WTC11 (cell line): ENCODE results near the gene FBXO42. TPM values are rescaled to one million over a fixed set of nuclear protein-coding genes. Genes with fewer than 3 reads are reported as not detected.

ENCODE experiments used
- ATAC-seq: fragments of 200-7000 bp; cut with Tn5 transposase; 2 replicates; pipeline ENCODE4 v1.10.0; 2021; ENCODE audit warnings: mild to moderate bottlenecking, moderate library complexity
- CTCF ChIA-PET: fragments of 300-600 bp; sonication (Branson Sonifier 250); formaldehyde crosslinking; loops from one replicate; lab custom pipeline; 2021; ENCODE audit warnings: antibody characterized with exemption; lab: Charles Lee
- POLR2A ChIA-PET: fragments of 350-600 bp; sonication (Branson Sonifier 250); formaldehyde crosslinking; loops from one replicate; lab custom pipeline; 2021; ENCODE audit warnings: antibody characterized with exemption; lab: Charles Lee
- DNase-seq: peaks from one replicate; pipeline ENCODE4 v3.0.0; 2021; ENCODE audit warnings: low spot score
- H3K27ac Mint-ChIP-seq: 2 replicates; pipeline ENCODE4 v1.8.0; 2021; ENCODE audit warnings: mixed read lengths
- H3K27me3 Mint-ChIP-seq: 2 replicates; pipeline ENCODE4 v1.8.0; 2021; ENCODE audit warnings: low read depth, mild to moderate bottlenecking, moderate library complexity, mixed read lengths
- H3K36me3 Mint-ChIP-seq: 2 replicates; pipeline ENCODE4 v1.8.0; 2021; ENCODE audit warnings: mixed read lengths
- H3K4me1 Mint-ChIP-seq: 2 replicates; pipeline ENCODE4 v1.8.0; 2022; ENCODE audit warnings: mixed read lengths
- H3K4me3 Mint-ChIP-seq: 2 replicates; pipeline ENCODE4 v1.8.0; 2021; ENCODE audit warnings: mild to moderate bottlenecking, moderate library complexity, mixed read lengths
- H3K9me3 Mint-ChIP-seq: 2 replicates; pipeline ENCODE4 v1.8.0; 2021; ENCODE audit warnings: mixed read lengths
- AR ChIP-seq: fragments of 250-450 bp; sonication (Bioruptor Pico); IDR thresholded peaks from 2 replicates; pipeline ENCODE4 v1.9.0; 2021; ENCODE audit warnings: mild to moderate bottlenecking
- ARID4B ChIP-seq: sonication (generic); formaldehyde crosslinking; IDR thresholded peaks from 2 replicates; pipeline ENCODE4 v1.8.0; 2023; ENCODE audit warnings: missing genetic modification reagents, mild to moderate bottlenecking, borderline replicate concordance
- CREB1 ChIP-seq: sonication (generic); formaldehyde crosslinking; IDR thresholded peaks from 2 replicates; pipeline ENCODE4 v1.8.0; 2023; ENCODE audit warnings: mild to moderate bottlenecking, missing genetic modification reagents
- CTCF ChIP-seq: fragments of 200-600 bp; IDR thresholded peaks from 2 replicates; pipeline ENCODE4 v1.8.0; 2022; ENCODE audit warnings: antibody characterized with exemption
- EMX1 ChIP-seq: fragments of 250-450 bp; sonication (Bioruptor Pico); IDR thresholded peaks from 2 replicates; pipeline ENCODE4 v1.8.0; 2021; ENCODE audit warnings: mild to moderate bottlenecking
- ESRRA ChIP-seq: sonication (generic); formaldehyde crosslinking; IDR thresholded peaks from 2 replicates; pipeline ENCODE4 v1.8.1; 2022; ENCODE audit warnings: mild to moderate bottlenecking, missing genetic modification reagents, borderline replicate concordance
- FOXJ3 ChIP-seq: sonication (generic); formaldehyde crosslinking; IDR thresholded peaks from 2 replicates; pipeline ENCODE4 v1.9.0; 2021; ENCODE audit warnings: missing genetic modification reagents, mild to moderate bottlenecking, borderline replicate concordance
- FOXK1 ChIP-seq: sonication (generic); formaldehyde crosslinking; IDR thresholded peaks from 2 replicates; pipeline ENCODE4 v1.8.0; 2022; ENCODE audit warnings: mild to moderate bottlenecking, moderate library complexity, missing genetic modification reagents
- GRHL2 ChIP-seq: fragments of 250-450 bp; sonication (Bioruptor Pico); IDR thresholded peaks from 2 replicates; pipeline ENCODE4 v1.8.0; 2022; ENCODE audit warnings: mild to moderate bottlenecking, moderate library complexity; ENCODE audit not compliant: insufficient replicate concordance, severe bottlenecking
- IRF1 ChIP-seq: sonication (generic); formaldehyde crosslinking; IDR thresholded peaks from 2 replicates; pipeline ENCODE4 v1.8.0; 2023; ENCODE audit warnings: missing genetic modification reagents
- MAX ChIP-seq: sonication (generic); formaldehyde crosslinking; IDR thresholded peaks from 2 replicates; pipeline ENCODE4 v1.8.0; 2022; ENCODE audit warnings: mild to moderate bottlenecking, missing genetic modification reagents
- NFATC4 ChIP-seq: fragments of 250-450 bp; sonication (Bioruptor Pico); IDR thresholded peaks from 2 replicates; pipeline ENCODE4 v1.9.0; 2021; ENCODE audit warnings: mild to moderate bottlenecking
- PRRX2 ChIP-seq: fragments of 250-450 bp; sonication (Bioruptor Pico); IDR thresholded peaks from 2 replicates; pipeline ENCODE4 v1.8.0; 2021; ENCODE audit warnings: mild to moderate bottlenecking
- RELA ChIP-seq: sonication (generic); formaldehyde crosslinking; IDR thresholded peaks from 2 replicates; pipeline ENCODE4 v1.8.1; 2022; ENCODE audit warnings: missing genetic modification reagents, mild to moderate bottlenecking, borderline replicate concordance
- SMAD4 ChIP-seq: sonication (generic); formaldehyde crosslinking; IDR thresholded peaks from 2 replicates; pipeline ENCODE4 v1.8.0; 2022; ENCODE audit warnings: mild to moderate bottlenecking, missing genetic modification reagents
- SP1 ChIP-seq: sonication (generic); formaldehyde crosslinking; conservative IDR thresholded peaks from 2 replicates; pipeline ENCODE4 v1.8.1; 2022; ENCODE audit warnings: missing genetic modification reagents
- STAT6 ChIP-seq: sonication (generic); formaldehyde crosslinking; conservative IDR thresholded peaks from 2 replicates; pipeline ENCODE4 v1.8.1; 2023; ENCODE audit warnings: mild to moderate bottlenecking, low read depth, missing genetic modification reagents, moderate library complexity
- USF1 ChIP-seq: sonication (generic); formaldehyde crosslinking; IDR thresholded peaks from 2 replicates; pipeline ENCODE4 v1.8.0; 2022; ENCODE audit warnings: mild to moderate bottlenecking, missing genetic modification reagents
- ZNF121 ChIP-seq: sonication (generic); formaldehyde crosslinking; IDR thresholded peaks from 2 replicates; pipeline ENCODE4 v1.8.0; 2023; ENCODE audit warnings: missing genetic modification reagents
- ZNF138 ChIP-seq: sonication (generic); formaldehyde crosslinking; conservative IDR thresholded peaks from 2 replicates; pipeline ENCODE4 v1.8.1; 2022; ENCODE audit warnings: mild to moderate bottlenecking, moderate library complexity, missing genetic modification reagents
- ZNF416 ChIP-seq: fragments of 250-450 bp; sonication (Bioruptor Pico); IDR thresholded peaks from 2 replicates; pipeline ENCODE4 v1.9.0; 2021; ENCODE audit warnings: mild to moderate bottlenecking, inconsistent platforms
- total RNA-seq: library from RNA; stranded (reverse); gene quantifications from 3 replicates; pipeline ENCODE4 v1.2.3, GENCODE V29; 2021

The FBXO42 gene
- total RNA-seq, 1 experiment from 2014 or later, result 17.5 TPM

- ChIA-PET POLR2A (no interaction called here), CTCF (no interaction called here)
- no peaks in the 10 kb centered on the region for H3K9me3 Mint-ChIP-seq
- no peaks in the 10 kb centered on the region for H3K27me3 Mint-ChIP-seq
- peaks cover 8% of the 10 kb centered on the region for H3K4me1 Mint-ChIP-seq
- TF ChIP-seq AR (CRISPR knock-in tag), result no peak
- no peak for TF ChIP-seq ESRRA (CRISPR knock-in tag)
- no peak for TF ChIP-seq ZNF416 (CRISPR knock-in tag)
- no peak for TF ChIP-seq EMX1 (CRISPR knock-in tag)
- no peak for TF ChIP-seq FOXJ3
- TF ChIP-seq PRRX2 (CRISPR knock-in tag), result no peak
- TF ChIP-seq CTCF, result no peak
- TF ChIP-seq GRHL2, result no peak
- no peak for TF ChIP-seq ARID4B
- TF ChIP-seq ZNF138, result no peak
- TF ChIP-seq SMAD4, result no peak
- H3K4me3 Mint-ChIP-seq, result no peak overlapping the region
- H3K27ac Mint-ChIP-seq, result no peak overlapping the region
- DNase-seq (no peak), ATAC-seq (no peak)
- peaks cover 14% of the 10 kb centered on the region for H3K36me3 Mint-ChIP-seq
Observed at GRCh38 chr1:16293538-16293937, 58.7 kb downstream of the FBXO42 start.

- Mint-ChIP-seq H3K27ac (no peak overlapping the region), H3K27me3 (no peaks in the 10 kb centered on the region), H3K4me1 (peaks cover 8% of the 10 kb centered on the region), H3K4me3 (no peak overlapping the region), H3K36me3 (peaks cover 16% of the 10 kb centered on the region), H3K9me3 (no peaks in the 10 kb centered on the region)
- POLR2A ChIA-PET, result no interaction called here
- CTCF ChIA-PET, result no interaction called here
- DNase-seq, result no peak
- no peak for ATAC-seq
- no peak for TF ChIP-seq EMX1 (CRISPR knock-in tag)
- no peak for TF ChIP-seq MAX
- TF ChIP-seq CREB1 (CRISPR knock-in tag), result no peak
- no peak for TF ChIP-seq SP1 (CRISPR knock-in tag)
- no peak for TF ChIP-seq AR (CRISPR knock-in tag)
- TF ChIP-seq USF1, result no peak
- no peak for TF ChIP-seq NFATC4
- TF ChIP-seq RELA (CRISPR knock-in tag), result no peak
- TF ChIP-seq ZNF121 (CRISPR knock-in tag), result no peak
- no peak for TF ChIP-seq IRF1
- no peak for TF ChIP-seq STAT6 (CRISPR knock-in tag)
- TF ChIP-seq FOXK1, result no peak
Observed at GRCh38 chr1:16292739-16293138, 59.5 kb downstream of the FBXO42 start.
